Measurements from ENCODE around the gene ERBB3.

- TF ChIP-seq MLX (CRISPR knock-in tag; IDR thresholded peaks at IDR 0.05) (no peak), CTCF (IDR thresholded peaks at IDR 0.05) (no peak), NFE2L1 (CRISPR knock-in tag; IDR thresholded peaks at IDR 0.05) (no peak)
Observed at GRCh38 chr12:56118688-56119357, 38.9 kb downstream of the ERBB3 start.
